Mammary epithelial cell (primary cell): Measurements from ENCODE around the gene TMEM127.

Source experiments
- EZH2 ChIP-seq: IDR thresholded peaks from 2 replicates; pipeline ENCODE4 v1.6.1; 2012; ENCODE audit warnings: low read length, inconsistent platforms, borderline replicate concordance
- TF ChIP-seq, protein P1 (sequence below), 2 donors: IDR thresholded peaks in 1 of 2; conservative IDR thresholded peaks in 1 of 2; 2 replicates each; pipeline ENCODE4 v1.5.1; 2011 to 2012; ENCODE audit warnings: inconsistent platforms in 2 of 2, low read length in 2 of 2, mild to moderate bottlenecking in 2 of 2, control low read depth in 1 of 2, low read depth in 1 of 2; ENCODE audit not compliant: insufficient read depth in 1 of 2; ENCODE audit errors: extremely low read depth in 1 of 2

DNA sequence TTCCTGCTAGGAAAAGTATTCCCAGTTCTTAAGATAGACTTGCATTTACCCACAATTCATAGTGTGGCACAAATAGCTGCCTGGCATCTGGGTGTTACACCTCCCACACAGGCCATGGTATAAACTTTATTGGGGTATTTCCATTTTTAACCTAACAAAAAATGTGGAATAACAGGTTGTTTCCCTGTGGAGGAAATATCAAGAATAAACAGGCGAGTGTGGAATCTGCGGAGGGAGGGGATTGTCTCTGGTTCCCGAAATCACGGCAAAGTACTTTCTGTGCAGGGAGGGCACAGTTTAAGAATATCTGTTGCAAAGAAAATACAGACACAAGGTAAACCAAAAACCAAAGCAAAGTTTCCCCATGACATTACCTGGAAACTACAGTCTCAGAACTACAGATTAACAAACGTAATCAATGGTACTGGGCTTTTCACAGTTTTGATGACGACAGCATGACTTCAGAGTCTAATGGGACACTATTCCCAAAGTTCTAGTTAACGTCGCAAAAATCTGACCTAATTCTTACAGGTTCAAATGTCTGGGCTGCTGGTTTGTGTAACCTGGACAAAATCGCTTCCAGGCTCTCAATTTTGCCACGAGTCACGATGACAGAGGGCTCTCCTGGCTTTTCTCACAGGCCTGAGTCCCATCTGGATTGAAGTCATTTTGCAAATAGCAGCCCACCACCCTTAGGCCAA is 58.6 kb downstream of the TMEM127 start:
- TF ChIP-seq, protein P1, sequence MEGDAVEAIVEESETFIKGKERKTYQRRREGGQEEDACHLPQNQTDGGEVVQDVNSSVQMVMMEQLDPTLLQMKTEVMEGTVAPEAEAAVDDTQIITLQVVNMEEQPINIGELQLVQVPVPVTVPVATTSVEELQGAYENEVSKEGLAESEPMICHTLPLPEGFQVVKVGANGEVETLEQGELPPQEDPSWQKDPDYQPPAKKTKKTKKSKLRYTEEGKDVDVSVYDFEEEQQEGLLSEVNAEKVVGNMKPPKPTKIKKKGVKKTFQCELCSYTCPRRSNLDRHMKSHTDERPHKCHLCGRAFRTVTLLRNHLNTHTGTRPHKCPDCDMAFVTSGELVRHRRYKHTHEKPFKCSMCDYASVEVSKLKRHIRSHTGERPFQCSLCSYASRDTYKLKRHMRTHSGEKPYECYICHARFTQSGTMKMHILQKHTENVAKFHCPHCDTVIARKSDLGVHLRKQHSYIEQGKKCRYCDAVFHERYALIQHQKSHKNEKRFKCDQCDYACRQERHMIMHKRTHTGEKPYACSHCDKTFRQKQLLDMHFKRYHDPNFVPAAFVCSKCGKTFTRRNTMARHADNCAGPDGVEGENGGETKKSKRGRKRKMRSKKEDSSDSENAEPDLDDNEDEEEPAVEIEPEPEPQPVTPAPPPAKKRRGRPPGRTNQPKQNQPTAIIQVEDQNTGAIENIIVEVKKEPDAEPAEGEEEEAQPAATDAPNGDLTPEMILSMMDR (conservative IDR thresholded peaks at IDR 0.05 in 1 of 2, IDR thresholded peaks at IDR 0.05 in 1 of 2; ENCODE audit: extremely low read depth in 1 of 2, insufficient read depth in 1 of 2, low read depth in 1 of 2, low read length in 2 of 2): no peak
- no peak for TF ChIP-seq EZH2
